ENCODE measurements around the gene RASA3. TPM values are rescaled to one million over a fixed set of nuclear protein-coding genes. Genes with fewer than 3 reads are reported as not detected.

The RASA3 gene
- total RNA-seq, 4 donors from 2014 or later: 29.5 to 38.1 (median 34.6) TPM

DNA sequence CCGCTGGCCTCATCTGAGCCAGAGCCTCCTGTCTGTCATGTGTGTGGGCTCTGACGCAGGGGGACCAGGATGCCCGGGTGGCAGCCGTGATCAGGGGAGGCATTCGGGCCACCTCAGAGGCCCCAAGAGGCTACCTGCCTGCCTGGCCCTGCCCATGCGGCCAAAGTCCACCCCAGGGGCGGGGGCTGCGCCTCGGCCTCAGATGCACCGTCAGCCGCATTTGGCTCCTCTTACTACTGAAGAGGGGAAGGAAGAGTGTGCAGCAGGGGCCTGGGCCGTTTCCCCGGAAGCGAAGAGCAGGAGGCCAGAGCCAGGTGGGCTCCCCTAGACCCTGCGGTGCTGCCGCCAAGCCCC is 192.5 kb downstream of the RASA3 start:
- WGBS: 92% methylated on average over 13 of the region's 16 CpGs
- Histone ChIP-seq H3K4me3 (no peak overlapping the region), H3K36me3 (no peaks in the 10 kb centered on the region), H3K27ac (replicated peaks in 1 of 4) (no peak overlapping the region), H3K9me3 (no peaks in the 10 kb centered on the region), H3K27me3 (peaks cover 0 to 4% (median 0%) of the 10 kb centered on the region in 4 donors), H3K4me1 (peaks cover 4 to 46% (median 44%) of the 10 kb centered on the region in 4 donors)
- TF ChIP-seq POLR2A (IDR thresholded peaks at IDR 0.05; ENCODE audit: low read depth): no peak
- TF ChIP-seq, protein P1, sequence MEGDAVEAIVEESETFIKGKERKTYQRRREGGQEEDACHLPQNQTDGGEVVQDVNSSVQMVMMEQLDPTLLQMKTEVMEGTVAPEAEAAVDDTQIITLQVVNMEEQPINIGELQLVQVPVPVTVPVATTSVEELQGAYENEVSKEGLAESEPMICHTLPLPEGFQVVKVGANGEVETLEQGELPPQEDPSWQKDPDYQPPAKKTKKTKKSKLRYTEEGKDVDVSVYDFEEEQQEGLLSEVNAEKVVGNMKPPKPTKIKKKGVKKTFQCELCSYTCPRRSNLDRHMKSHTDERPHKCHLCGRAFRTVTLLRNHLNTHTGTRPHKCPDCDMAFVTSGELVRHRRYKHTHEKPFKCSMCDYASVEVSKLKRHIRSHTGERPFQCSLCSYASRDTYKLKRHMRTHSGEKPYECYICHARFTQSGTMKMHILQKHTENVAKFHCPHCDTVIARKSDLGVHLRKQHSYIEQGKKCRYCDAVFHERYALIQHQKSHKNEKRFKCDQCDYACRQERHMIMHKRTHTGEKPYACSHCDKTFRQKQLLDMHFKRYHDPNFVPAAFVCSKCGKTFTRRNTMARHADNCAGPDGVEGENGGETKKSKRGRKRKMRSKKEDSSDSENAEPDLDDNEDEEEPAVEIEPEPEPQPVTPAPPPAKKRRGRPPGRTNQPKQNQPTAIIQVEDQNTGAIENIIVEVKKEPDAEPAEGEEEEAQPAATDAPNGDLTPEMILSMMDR (IDR thresholded peaks at IDR 0.05): no peak
- intact Hi-C loops (cut with DNase I): no loop called here
- no peak for DNase-seq (ENCODE audit: extremely low spot score)

DNA sequence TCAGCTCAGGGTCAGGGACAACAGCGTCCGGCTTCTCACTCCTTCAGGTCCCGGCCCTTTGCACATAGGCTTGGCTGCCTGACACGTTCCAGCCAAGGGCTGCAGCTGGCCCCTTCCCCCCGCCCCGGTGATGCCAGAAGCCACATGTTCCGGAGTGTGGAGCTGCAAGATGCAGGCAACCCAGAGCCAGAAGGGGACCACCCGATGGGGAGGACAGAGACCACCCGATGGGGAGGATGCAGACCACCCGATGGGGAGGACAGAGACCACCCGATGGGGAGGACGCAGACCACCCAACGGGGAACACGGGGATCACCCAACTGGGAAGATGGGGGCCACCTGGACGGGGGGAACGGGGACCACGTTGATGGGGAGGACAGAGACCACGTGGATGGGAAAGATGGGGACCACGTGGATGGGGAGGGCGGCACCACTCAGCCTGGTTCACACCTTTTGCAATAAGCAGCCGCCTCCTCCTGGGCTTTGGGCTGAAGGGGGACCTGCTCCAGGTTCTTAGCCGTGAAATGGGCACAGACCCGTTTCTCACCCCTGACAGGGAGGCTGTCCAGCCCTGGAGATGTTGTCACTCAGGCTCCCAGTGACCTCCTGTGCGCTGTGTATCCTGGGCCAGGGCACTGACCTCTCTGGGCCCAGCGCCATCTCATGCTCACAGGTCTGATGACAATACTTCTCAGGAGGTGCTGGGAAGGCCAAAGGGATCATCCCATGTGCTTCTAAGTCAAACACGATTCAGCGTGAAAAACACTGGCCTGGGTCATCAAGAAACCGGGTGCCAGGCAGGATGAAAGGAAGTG is 193.1 kb downstream of the RASA3 start:
- Histone ChIP-seq H3K9me3 (no peaks in the 10 kb centered on the region), H3K36me3 (no peaks in the 10 kb centered on the region), H3K4me1 (peaks cover 4 to 51% (median 46%) of the 10 kb centered on the region in 4 donors), H3K27me3 (peaks cover 0 to 4% (median 0%) of the 10 kb centered on the region in 4 donors), H3K4me3 (no peak overlapping the region), H3K27ac (replicated peaks in 1 of 4) (no peak overlapping the region)
- no peak for DNase-seq (ENCODE audit: extremely low spot score)
- intact Hi-C loops (cut with DNase I): no loop called here
- TF ChIP-seq POLR2A (IDR thresholded peaks at IDR 0.05; ENCODE audit: low read depth) (no peak), POLR2AphosphoS5 (IDR thresholded peaks at IDR 0.05) (no peak)
- TF ChIP-seq, protein P1 (IDR thresholded peaks at IDR 0.05): no peak
- WGBS: 68% methylated on average over 23 of the region's 28 CpGs

DNA sequence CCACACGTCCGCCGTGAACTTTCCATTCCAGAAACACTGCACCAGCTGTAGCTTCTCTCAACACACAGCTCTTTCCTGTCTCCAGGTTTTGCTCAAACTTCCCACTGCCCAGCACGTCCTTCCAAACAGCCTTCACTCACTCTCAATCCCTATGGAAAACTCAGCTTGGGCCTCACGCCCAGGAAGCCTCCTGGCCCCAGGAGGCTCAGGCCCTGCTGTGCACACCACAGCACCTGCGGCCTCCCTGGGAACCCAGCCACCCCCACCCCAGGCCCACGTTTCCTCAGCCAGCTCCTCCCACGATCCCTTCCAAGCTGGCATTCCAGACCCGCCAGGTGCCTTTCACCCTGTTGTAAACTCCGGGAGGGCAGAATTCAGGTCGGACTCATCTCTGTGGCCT is 193.7 kb downstream of the RASA3 start:
- H3K4me3 ChIP-seq: no peak overlapping the region
- intact Hi-C loops (cut with DNase I): no loop called here
- no peaks in the 10 kb centered on the region for H3K9me3 ChIP-seq
- H3K27me3 ChIP-seq: peaks cover 0 to 4% (median 0%) of the 10 kb centered on the region in 4 donors
- peaks cover 4 to 51% (median 46%) of the 10 kb centered on the region in 4 donors for H3K4me1 ChIP-seq
- peak overlapping the region in 2 of 4 donors; percentile 33 to 36 for H3K27ac ChIP-seq (replicated peaks in 1 of 4)
- WGBS: 48% methylated on average over 11 of the region's 11 CpGs
- no peaks in the 10 kb centered on the region for H3K36me3 ChIP-seq
- no peak for DNase-seq (ENCODE audit: extremely low spot score)
- TF ChIP-seq, protein P1 (IDR thresholded peaks at IDR 0.05): no peak
- no peak for TF ChIP-seq POLR2AphosphoS5 (IDR thresholded peaks at IDR 0.05)

DNA sequence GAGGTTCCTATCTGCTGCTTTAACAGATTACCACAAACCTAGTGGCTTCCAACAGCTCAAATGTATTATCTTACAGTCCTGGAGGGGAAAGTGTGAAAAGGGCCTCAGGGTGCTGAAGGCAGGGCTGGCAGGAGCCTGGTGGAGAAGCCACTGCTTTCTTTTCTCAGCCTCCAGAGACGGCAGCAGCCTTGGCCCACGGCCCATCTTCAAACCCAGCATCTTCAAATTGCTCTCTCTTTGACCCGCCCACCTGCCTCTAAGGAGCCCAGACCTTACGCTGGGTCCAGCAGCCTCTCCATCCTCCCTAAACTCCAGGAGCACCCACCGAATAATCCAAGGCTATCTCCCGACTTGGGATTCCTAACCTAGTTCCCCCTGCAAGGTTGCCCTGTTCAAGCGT is 194.2 kb downstream of the RASA3 start:
- no peak for DNase-seq (ENCODE audit: extremely low spot score)
- Histone ChIP-seq H3K36me3 (no peaks in the 10 kb centered on the region), H3K27ac (replicated peaks in 1 of 4) (peak overlapping the region in 2 of 4 donors; percentile 36 to 54), H3K9me3 (no peaks in the 10 kb centered on the region), H3K4me1 (peaks cover 4 to 51% (median 46%) of the 10 kb centered on the region in 4 donors), H3K4me3 (no peak overlapping the region), H3K27me3 (peaks cover 0 to 4% (median 0%) of the 10 kb centered on the region in 4 donors)
- intact Hi-C loops (cut with DNase I): no loop called here
- 50% methylated on average over 6 of the region's 7 CpGs for WGBS
- TF ChIP-seq, protein P1 (IDR thresholded peaks at IDR 0.05): peak in 1 of 3 experiments; percentile 12
- no peak for TF ChIP-seq EP300 (IDR thresholded peaks at IDR 0.05)

Measured in esophagus muscularis mucosa (tissue), 4 donors.